ENCODE measurements around the gene DAPK1.

The DAPK1 gene

DNA sequence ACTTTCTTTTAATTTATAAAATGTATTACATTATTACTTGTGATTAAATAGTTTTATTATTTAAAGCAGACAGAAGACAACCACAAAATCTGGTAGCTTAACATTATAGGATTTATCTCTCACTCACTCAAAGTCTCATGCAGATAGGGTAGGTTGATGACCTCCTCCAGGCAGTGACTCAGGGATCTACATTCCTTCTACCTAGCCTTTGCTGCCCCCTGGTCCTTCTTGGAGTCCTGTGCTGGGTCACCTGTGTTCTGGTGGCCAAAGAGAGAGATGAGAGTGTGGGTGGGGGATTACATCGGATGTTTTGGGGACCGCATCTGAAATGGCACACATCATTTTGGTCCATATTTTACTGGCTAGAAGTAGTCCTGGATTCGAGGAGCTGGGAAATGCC is 132.6 kb downstream of the DAPK1 start:
- DNase-seq (ENCODE audit: low read depth): no peak
- in situ Hi-C loops (cut with HindIII; ENCODE audit: low sequenced_read_pairs): no loop called here
- TF ChIP-seq, protein P1, sequence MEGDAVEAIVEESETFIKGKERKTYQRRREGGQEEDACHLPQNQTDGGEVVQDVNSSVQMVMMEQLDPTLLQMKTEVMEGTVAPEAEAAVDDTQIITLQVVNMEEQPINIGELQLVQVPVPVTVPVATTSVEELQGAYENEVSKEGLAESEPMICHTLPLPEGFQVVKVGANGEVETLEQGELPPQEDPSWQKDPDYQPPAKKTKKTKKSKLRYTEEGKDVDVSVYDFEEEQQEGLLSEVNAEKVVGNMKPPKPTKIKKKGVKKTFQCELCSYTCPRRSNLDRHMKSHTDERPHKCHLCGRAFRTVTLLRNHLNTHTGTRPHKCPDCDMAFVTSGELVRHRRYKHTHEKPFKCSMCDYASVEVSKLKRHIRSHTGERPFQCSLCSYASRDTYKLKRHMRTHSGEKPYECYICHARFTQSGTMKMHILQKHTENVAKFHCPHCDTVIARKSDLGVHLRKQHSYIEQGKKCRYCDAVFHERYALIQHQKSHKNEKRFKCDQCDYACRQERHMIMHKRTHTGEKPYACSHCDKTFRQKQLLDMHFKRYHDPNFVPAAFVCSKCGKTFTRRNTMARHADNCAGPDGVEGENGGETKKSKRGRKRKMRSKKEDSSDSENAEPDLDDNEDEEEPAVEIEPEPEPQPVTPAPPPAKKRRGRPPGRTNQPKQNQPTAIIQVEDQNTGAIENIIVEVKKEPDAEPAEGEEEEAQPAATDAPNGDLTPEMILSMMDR (IDR thresholded peaks at IDR 0.05; ENCODE audit: low read depth, low read length, missing control alignments): no peak
- H3K4me3 ChIP-seq (ENCODE audit: low read depth, low read length): no peak overlapping the region

DNA sequence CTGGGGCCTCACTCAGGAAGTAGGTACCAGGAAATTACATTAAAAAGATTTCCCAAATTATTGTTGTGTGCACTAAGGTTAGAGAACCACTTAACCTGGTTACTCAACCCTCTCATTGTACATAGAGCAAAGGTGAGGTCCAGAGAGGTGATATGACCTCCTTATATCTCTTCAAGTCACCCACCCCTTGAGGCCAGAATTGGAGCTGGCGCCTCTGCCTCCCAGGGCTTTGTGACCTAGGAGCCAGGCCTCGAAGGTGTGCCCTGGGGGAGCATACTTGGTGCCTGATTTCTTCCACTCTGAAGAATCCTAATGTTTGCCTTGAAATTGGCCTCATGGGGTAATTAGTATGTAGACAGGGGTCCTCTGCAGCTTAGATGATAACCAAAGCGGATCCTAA is 133.2 kb downstream of the DAPK1 start:
- TF ChIP-seq, protein P1 (IDR thresholded peaks at IDR 0.05; ENCODE audit: low read depth, low read length, missing control alignments): no peak
- in situ Hi-C loops (cut with HindIII; ENCODE audit: low sequenced_read_pairs): no loop called here
- H3K4me3 ChIP-seq (ENCODE audit: low read depth, low read length): no peak overlapping the region
- DNase-seq (ENCODE audit: low read depth): no peak

DNA sequence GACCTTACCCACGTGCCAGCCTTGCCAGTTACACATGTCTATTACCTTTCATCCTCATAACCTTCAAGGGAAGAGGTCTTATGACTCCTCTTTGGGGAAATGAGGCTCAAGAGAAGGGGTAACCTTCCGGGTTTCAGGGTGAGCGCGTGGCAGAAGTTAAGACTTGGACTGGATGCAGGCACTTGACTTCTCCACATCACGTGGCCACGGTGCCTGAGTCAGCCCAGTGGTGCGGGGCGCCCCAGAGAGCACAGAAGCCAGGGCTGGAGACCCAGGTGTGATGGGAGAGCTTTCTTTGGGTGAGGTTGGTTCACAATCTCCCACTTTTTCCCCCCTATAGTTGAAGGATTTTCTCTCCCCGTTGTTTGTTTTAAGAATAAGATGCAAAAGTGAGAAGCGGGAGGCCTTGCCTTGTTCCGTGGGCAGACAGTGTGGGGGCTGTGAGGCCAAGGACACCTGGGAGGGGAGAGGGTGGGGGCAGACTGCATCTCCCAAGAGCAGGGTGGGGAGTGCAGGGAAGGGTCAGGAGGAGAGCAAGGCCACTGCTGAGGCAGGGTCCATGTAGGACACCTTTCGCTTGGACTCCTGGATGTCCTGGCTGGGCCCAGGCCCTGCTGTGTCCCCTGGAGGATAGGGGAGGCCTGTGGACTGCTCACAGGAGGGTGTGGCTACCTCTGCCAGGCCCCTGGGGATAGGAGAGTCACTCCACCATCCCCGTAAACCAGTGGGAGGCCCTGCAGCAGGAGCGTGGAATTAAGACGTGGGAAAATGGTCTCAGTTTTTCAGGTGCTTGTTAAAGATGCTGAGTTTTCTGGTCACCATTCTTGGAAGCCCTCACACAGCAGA is 138.2 kb downstream of the DAPK1 start:
- H3K4me3 ChIP-seq (ENCODE audit: low read depth, low read length): no peak overlapping the region
- DNase-seq (ENCODE audit: low read depth): no peak
- TF ChIP-seq, protein P1 (IDR thresholded peaks at IDR 0.05; ENCODE audit: low read depth, low read length, missing control alignments): no peak
- in situ Hi-C loops (cut with HindIII; ENCODE audit: low sequenced_read_pairs): no loop called here

DNA sequence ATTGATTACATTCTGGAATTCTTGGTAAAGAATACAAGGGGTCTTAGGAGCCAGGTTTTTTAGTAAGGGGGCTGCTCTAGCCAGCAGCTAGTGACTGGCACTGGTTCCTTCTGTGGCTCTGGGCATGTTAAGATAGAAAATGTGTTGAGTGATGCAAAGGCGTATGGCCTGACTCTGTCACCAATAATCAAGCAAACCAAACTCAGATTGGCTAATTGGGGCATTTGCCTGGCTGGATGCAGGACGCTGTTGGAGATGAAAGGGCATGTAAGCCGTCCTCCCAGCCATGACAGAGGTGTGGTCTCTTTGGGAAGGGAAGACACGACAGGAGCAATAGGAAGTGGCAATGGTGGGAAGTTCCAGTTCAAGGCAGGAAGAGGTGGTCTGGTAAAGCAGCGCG is 140.6 kb downstream of the DAPK1 start:
- TF ChIP-seq, protein P1 (IDR thresholded peaks at IDR 0.05; ENCODE audit: low read depth, low read length, missing control alignments): no peak
- H3K4me3 ChIP-seq (ENCODE audit: low read depth, low read length): no peak overlapping the region
- in situ Hi-C loops (cut with HindIII; ENCODE audit: low sequenced_read_pairs): no loop called here
- DNase-seq (ENCODE audit: low read depth): no peak

DNA sequence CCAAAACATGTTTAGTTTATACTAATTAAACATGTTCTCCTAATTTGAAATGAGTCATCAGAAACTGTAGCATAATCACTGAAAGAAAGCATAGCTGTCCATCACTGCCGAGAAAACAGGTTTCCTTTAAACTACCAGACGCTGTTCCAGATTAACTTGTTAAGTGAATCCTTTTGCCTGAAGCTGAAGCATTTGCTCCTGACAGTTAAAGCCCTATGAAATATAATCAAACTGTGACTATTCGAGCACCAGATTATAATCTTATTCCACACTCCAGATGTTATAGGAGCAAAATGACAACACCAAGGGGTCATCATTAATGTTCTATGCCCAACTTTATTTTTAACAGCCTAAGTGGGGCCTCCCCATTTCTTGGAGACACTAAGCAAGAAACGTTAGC is 142.3 kb downstream of the DAPK1 start:
- in situ Hi-C loops (cut with HindIII; ENCODE audit: low sequenced_read_pairs): no loop called here
- TF ChIP-seq, protein P1 (IDR thresholded peaks at IDR 0.05; ENCODE audit: low read depth, low read length, missing control alignments): no peak
- no peak overlapping the region for H3K4me3 ChIP-seq (ENCODE audit: low read depth, low read length)
- DNase-seq (ENCODE audit: low read depth): no peak

DNA sequence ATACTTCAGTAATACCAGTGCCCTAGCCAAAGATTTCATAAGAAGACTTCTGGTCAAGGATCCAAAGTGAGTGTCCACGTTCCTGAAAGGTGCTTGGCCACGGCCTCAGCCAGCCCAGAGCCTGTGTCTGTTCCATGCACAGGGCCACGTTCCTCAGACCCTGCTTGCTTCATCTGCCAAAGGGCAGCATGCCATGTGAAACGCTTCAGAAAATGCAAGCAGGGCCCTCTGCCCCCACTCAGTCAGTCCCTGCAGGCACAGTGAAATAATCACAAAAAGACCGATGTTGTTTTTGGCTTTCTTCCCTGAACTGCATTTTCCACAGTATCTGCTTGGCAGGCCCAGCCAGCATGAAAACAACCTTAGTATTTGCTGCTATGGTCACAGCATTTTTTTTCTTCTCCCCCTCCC is 142.7 kb downstream of the DAPK1 start:
- no peak overlapping the region for H3K4me3 ChIP-seq (ENCODE audit: low read depth, low read length)
- in situ Hi-C loops (cut with HindIII; ENCODE audit: low sequenced_read_pairs): no loop called here
- TF ChIP-seq, protein P1 (IDR thresholded peaks at IDR 0.05; ENCODE audit: low read depth, low read length, missing control alignments): no peak
- DNase-seq (ENCODE audit: low read depth): peak; percentile 86
